ENCODE measurements around the gene PEX13.

The PEX13 gene

GRCh38 chr2:61065714-61066709, 48.5 kb downstream of the PEX13 start, which contains the start of gene SANBR:
Gene SANBR, plus strand, starts transcription at chr2:61065871. Its CDS starts 4,480 bp downstream, at chr2:61070351.
- DNase-seq (ENCODE audit: low read depth), result peak; percentile 52

GRCh38 chr2:61074100-61074499, 56.6 kb downstream of the PEX13 start:
- no peak for DNase-seq (ENCODE audit: low read depth)

- DNase-seq (ENCODE audit: low read depth), result no peak
Measured at GRCh38 chr2:61085883-61086282, 68.4 kb downstream of the PEX13 start.

GRCh38 chr2:61089797-61090196, 72.3 kb downstream of the PEX13 start:
- no peak for DNase-seq (ENCODE audit: low read depth)

- DNase-seq (ENCODE audit: low read depth), result no peak
Measured at GRCh38 chr2:61090386-61090921, 72.9 kb downstream of the PEX13 start.

- DNase-seq (ENCODE audit: low read depth), result no peak
Measured at GRCh38 chr2:61091485-61091884, 74.0 kb downstream of the PEX13 start.

- no peak for DNase-seq (ENCODE audit: low read depth)
Measured at GRCh38 chr2:61096438-61096837, 78.9 kb downstream of the PEX13 start.

GRCh38 chr2:61100801-61101200, 83.3 kb downstream of the PEX13 start:
- no peak for DNase-seq (ENCODE audit: low read depth)

Data from stimulated activated CD8-positive, alpha-beta memory T cell treated with anti-CD3 and anti-CD28 coated beads, Interleukin-7, amount 100 ng/mL, for 24 hours (primary cell).